Brain microvascular endothelial cell (primary cell): ENCODE results near the gene ANKRD63.

Experiments
- DNase-seq: peaks from one replicate; pipeline ENCODE4 v3.0.0-alpha.2; 2020
- H3K27ac ChIP-seq: fragments of 250-450 bp; sonication (Bioruptor Pico); 2 replicates; pipeline ENCODE4 v1.5.1; 2020; ENCODE audit warnings: mild to moderate bottlenecking, moderate library complexity
- H3K27me3 ChIP-seq: fragments of 250-450 bp; sonication (Bioruptor Pico); replicated peaks from 2 replicates; pipeline ENCODE4 v1.5.1; 2020; ENCODE audit warnings: mild to moderate bottlenecking
- H3K36me3 ChIP-seq: fragments of 250-450 bp; sonication (Bioruptor Pico); replicated peaks from 2 replicates; pipeline ENCODE4 v1.5.1; 2020; ENCODE audit warnings: mild to moderate bottlenecking
- H3K4me3 ChIP-seq: 2 replicates; pipeline ENCODE4 v1.5.1; 2011; ENCODE audit warnings: low read depth, mild to moderate bottlenecking, control low read depth, low read length, moderate library complexity
- in situ Hi-C: cut with HindIII; loops from 2 replicates; pipeline ENCODE4 v1.10.0; 2017; ENCODE audit warnings: low sequenced_read_pairs, low pct_ligation_motif_present
- TF ChIP-seq, protein P1 (sequence below): IDR thresholded peaks from 2 replicates; pipeline ENCODE4 v1.5.1; 2011; ENCODE audit warnings: low read depth, mild to moderate bottlenecking, moderate library complexity, low read length, control low read depth, inconsistent platforms; ENCODE audit errors: missing control alignments

Gene ANKRD63, protein sequence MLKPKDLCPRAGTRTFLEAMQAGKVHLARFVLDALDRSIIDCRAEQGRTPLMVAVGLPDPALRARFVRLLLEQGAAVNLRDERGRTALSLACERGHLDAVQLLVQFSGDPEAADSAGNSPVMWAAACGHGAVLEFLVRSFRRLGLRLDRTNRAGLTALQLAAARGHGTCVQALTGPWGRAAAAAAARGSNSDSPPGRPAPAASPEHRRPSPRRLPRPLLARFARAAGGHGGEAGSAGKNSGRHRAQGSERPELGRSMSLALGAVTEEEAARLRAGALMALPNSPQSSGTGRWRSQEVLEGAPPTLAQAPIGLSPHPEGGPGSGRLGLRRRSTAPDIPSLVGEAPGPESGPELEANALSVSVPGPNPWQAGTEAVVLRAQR

DNA sequence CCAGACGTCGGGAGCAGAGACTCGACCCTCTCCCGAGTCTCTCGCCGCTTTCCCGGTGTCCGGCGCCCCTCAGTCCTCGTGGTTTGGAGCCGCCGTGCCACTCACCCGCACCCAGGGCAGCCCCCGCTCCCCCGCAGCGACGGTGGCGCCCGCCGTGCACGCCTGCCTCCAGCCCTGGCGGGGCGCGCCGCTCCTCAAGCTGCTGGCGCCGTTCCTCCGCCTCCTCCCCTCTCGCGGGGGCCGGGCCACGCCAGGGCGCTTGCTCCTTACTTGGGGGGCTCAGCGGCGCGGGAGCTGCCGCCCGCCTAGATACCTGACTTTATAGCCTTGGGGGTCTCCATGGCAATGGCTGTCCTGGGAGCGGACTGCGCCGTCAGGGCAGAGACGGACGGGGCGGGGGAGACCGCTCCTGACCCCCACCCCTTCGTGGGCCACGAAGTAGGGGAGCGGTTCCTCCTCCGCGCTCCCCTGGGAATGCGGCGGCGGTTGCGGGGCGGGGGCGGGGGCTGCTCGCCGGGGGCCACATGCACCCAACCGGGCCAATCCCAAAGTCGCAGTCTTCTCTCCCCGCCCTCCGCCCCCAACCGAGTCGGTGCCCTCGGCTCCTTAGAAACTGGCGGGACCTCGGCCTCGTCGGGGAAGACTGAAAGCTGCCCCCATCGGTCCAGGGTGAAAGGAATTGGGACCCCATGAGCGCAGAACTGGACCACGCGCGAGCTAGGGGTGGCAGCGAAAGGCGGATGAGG is at the start of gene ANKRD63:
Gene ANKRD63, minus strand, starts transcription at position 196 of the 746 bp plus-strand sequence. CDS start 478 bp downstream, outside the sequence.
- H3K36me3 ChIP-seq, result no peaks in the 10 kb centered on the region
- TF ChIP-seq, protein P1, sequence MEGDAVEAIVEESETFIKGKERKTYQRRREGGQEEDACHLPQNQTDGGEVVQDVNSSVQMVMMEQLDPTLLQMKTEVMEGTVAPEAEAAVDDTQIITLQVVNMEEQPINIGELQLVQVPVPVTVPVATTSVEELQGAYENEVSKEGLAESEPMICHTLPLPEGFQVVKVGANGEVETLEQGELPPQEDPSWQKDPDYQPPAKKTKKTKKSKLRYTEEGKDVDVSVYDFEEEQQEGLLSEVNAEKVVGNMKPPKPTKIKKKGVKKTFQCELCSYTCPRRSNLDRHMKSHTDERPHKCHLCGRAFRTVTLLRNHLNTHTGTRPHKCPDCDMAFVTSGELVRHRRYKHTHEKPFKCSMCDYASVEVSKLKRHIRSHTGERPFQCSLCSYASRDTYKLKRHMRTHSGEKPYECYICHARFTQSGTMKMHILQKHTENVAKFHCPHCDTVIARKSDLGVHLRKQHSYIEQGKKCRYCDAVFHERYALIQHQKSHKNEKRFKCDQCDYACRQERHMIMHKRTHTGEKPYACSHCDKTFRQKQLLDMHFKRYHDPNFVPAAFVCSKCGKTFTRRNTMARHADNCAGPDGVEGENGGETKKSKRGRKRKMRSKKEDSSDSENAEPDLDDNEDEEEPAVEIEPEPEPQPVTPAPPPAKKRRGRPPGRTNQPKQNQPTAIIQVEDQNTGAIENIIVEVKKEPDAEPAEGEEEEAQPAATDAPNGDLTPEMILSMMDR, result no peak
- peaks cover 48% of the 10 kb centered on the region for H3K27me3 ChIP-seq
- DNase-seq, result no peak
- peak within 1 kb of the TSS; percentile 26 for H3K4me3 ChIP-seq
- H3K27ac ChIP-seq, result no peak within 1 kb of the TSS
- in situ Hi-C loops, result no loop called here

DNA sequence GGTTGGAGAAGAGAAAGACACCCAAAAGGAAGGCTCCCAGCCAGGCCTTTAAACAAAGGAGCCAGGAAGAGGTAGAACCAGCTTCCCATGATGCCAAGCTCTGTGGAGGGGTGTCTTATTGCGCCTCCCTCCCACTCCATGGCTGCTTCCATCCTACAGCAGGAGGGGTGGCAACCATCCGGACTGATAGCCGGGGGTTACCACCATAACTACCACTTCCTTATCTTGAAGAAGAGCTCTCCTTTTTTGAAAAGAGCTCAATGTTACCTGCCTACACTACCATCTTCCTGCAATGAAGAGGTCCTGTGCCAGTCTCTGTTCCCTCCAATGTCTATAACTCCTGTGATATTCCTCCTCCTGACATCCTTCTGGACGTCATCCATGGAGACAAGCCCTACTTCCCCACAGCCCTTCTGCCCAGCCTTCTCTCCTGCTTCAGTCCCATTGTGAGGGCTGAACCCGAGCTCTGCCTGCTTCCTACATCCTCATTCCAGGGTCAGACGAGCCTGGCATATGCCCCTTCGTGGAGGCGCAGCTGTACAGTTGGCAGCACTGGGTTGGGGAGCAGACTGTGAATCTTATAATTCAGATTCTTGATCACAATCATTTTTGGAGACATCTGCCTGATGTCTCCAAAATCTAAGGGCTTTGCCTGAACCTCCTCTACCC is 49.4 kb upstream of the ANKRD63 start:
- Histone ChIP-seq H3K36me3 (peaks cover 22% of the 10 kb centered on the region), H3K27me3 (no peaks in the 10 kb centered on the region), H3K27ac (no peak overlapping the region), H3K4me3 (no peak overlapping the region)
- TF ChIP-seq, protein P1, result no peak
- DNase-seq, result no peak
- in situ Hi-C loops, result no loop called here

DNA sequence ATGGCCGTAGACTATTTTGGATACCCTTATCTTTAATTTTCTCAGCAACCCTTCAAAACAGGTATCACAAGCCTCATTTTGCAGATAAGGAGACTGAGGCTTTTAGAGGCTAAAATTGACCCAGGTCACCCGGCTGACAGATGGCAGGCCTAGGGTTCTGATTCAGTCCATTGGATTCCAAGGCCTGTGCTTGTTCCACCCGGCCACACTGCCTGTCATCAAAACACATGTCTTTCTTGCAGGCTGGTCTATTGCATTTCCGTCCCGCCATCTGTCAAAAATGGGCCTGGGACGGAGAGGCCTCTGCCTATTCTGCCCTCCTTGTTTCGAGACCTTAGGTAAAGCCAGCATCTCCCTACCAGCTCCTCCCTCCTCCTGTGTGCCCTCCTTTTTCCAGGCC is 48.8 kb upstream of the ANKRD63 start:
- in situ Hi-C loops, result no loop called here
- H3K4me3 ChIP-seq, result no peak overlapping the region
- TF ChIP-seq, protein P1, result no peak
- no peaks in the 10 kb centered on the region for H3K27me3 ChIP-seq
- H3K36me3 ChIP-seq, result peaks cover 16% of the 10 kb centered on the region
- no peak overlapping the region for H3K27ac ChIP-seq
- DNase-seq, result no peak

DNA sequence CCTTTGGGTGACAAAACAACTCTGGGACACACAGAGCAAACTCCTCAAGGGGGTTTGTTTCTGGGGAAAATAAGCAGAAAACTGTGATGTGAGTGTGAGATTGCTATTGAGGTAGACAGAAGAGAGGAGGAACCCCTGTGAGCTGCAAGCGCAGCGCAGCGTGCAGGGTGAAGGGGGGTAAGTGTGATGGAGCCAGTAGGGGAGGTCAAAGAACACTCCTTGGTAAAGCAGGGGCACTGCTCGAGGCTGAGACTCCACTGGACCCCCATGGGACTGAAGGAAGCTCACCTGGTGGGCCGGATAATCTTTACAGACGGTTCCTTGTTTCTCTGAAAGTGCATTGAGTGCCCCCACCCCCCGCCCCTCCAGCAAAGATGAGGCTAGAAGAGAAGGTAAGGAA is 48.2 kb upstream of the ANKRD63 start:
- Histone ChIP-seq H3K36me3 (peaks cover 10% of the 10 kb centered on the region), H3K27me3 (no peaks in the 10 kb centered on the region), H3K27ac (peak overlapping the region; percentile 80), H3K4me3 (no peak overlapping the region)
- DNase-seq, result no peak
- in situ Hi-C loops, result no loop called here
- TF ChIP-seq, protein P1, result no peak

DNA sequence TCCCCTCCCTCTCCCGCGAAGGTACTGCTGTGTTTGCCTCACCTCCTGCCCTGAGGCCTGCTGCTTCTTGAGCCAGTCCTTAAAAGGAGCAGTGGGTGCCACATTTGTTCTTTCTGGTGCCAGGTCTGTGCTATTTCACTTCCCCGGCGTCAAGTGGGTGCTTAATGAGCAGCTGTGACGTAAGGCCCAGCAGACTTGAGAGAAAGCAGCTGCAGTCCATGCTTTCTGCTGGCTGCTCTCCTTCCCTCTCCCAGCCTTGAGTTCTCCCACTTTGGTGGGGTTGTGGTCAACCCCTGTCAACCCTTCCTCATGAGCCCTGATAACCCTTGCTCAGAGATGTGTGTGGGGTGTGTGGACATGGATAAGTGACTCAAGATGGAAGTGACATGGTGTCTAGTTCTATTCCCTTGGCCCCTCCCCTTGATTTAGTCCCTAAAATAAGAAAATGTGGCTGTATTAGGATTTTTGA is 47.5 kb upstream of the ANKRD63 start:
- Histone ChIP-seq H3K4me3 (no peak overlapping the region), H3K36me3 (peaks cover 5% of the 10 kb centered on the region), H3K27me3 (no peaks in the 10 kb centered on the region), H3K27ac (peak overlapping the region; percentile 80)
- TF ChIP-seq, protein P1, result no peak
- no peak for DNase-seq
- in situ Hi-C loops, result no loop called here
